ENCODE data around the gene ACSF2. TPM values are rescaled to one million over a fixed set of nuclear protein-coding genes. Genes with fewer than 3 reads are reported as not detected.

The ACSF2 gene
- total and polyA plus RNA-seq, 2 donors from 2014 or later, result 44.4 to 404 TPM

Other genes starting within 250 kb of the ACSF2 start
- 142 TPM for gene COL1A1, start 224.6 kb upstream of the ACSF2 start, total RNA-seq
- 9.2 TPM for gene COL1A1, start 224.6 kb upstream of the ACSF2 start, polyA plus RNA-seq (ENCODE audit: insufficient read depth, low read depth, low replicate concordance)
- 2.4 TPM for gene TMEM92, start 151.8 kb upstream of the ACSF2 start, total RNA-seq
- gene TMEM92, start 151.8 kb upstream of the ACSF2 start, polyA plus RNA-seq (ENCODE audit: insufficient read depth, low read depth, low replicate concordance), result not detected
- gene XYLT2, start 80.1 kb upstream of the ACSF2 start, total RNA-seq, result 30.0 TPM
- 21.2 TPM for gene XYLT2, start 80.1 kb upstream of the ACSF2 start, polyA plus RNA-seq (ENCODE audit: insufficient read depth, low read depth, low replicate concordance)
- 54.0 TPM for gene MRPL27, start 53.0 kb upstream of the ACSF2 start, total RNA-seq
- 227 TPM for gene MRPL27, start 53.0 kb upstream of the ACSF2 start, polyA plus RNA-seq (ENCODE audit: insufficient read depth, low read depth, low replicate concordance)
- 1.0 TPM for gene EME1, start 53.0 kb upstream of the ACSF2 start, total RNA-seq
- gene EME1, start 53.0 kb upstream of the ACSF2 start, polyA plus RNA-seq (ENCODE audit: insufficient read depth, low read depth, low replicate concordance), result not detected
- gene LRRC59, start 28.7 kb upstream of the ACSF2 start, total RNA-seq, result 61.7 TPM
- 37.0 TPM for gene LRRC59, start 28.7 kb upstream of the ACSF2 start, polyA plus RNA-seq (ENCODE audit: insufficient read depth, low read depth, low replicate concordance)
- gene CHAD, start 42.7 kb downstream of the ACSF2 start, total RNA-seq, result 0.22 TPM
- gene CHAD, start 42.7 kb downstream of the ACSF2 start, polyA plus RNA-seq (ENCODE audit: insufficient read depth, low read depth, low replicate concordance), result 0.43 TPM
- 38.9 TPM for gene RSAD1, start 52.6 kb downstream of the ACSF2 start, total RNA-seq
- gene RSAD1, start 52.6 kb downstream of the ACSF2 start, polyA plus RNA-seq (ENCODE audit: insufficient read depth, low read depth, low replicate concordance), result 39.9 TPM
- gene MYCBPAP, start 82.2 kb downstream of the ACSF2 start, total RNA-seq, result 0.72 TPM
- gene MYCBPAP, start 82.2 kb downstream of the ACSF2 start, polyA plus RNA-seq (ENCODE audit: insufficient read depth, low read depth, low replicate concordance), result 2.9 TPM
- gene EPN3, start 106.5 kb downstream of the ACSF2 start, total RNA-seq, result 5.0 TPM
- 28.7 TPM for gene EPN3, start 106.5 kb downstream of the ACSF2 start, polyA plus RNA-seq (ENCODE audit: insufficient read depth, low read depth, low replicate concordance)
- 60.4 TPM for gene SPATA20, start 121.0 kb downstream of the ACSF2 start, total RNA-seq
- gene SPATA20, start 121.0 kb downstream of the ACSF2 start, polyA plus RNA-seq (ENCODE audit: insufficient read depth, low read depth, low replicate concordance), result 52.7 TPM
- gene CACNA1G, start 134.5 kb downstream of the ACSF2 start, total RNA-seq, result 0.06 TPM
- gene CACNA1G, start 134.5 kb downstream of the ACSF2 start, polyA plus RNA-seq (ENCODE audit: insufficient read depth, low read depth, low replicate concordance), result not detected
- gene ABCC3, start 208.7 kb downstream of the ACSF2 start, total RNA-seq, result 156 TPM
- gene ABCC3, start 208.7 kb downstream of the ACSF2 start, polyA plus RNA-seq (ENCODE audit: insufficient read depth, low read depth, low replicate concordance), result 9.3 TPM

Data from kidney (tissue), 2 donors.